ENCODE data around the gene SFXN5.
A peak's percentile ranks its signal among the peaks of the same experiment; 100 is the strongest.

Gene SFXN5

GRCh38 chr2:72969706-72970105 lies 101.8 kb downstream of the SFXN5 start:
- DNase-seq: no peak

GRCh38 chr2:72968286-72968685 lies 103.2 kb downstream of the SFXN5 start:
- no peak for DNase-seq

GRCh38 chr2:72965770-72966450 lies 105.6 kb downstream of the SFXN5 start:
- no peak for DNase-seq

- no peak for DNase-seq
Measured at GRCh38 chr2:72965016-72965415, 106.5 kb downstream of the SFXN5 start.

- DNase-seq: no peak
Measured at GRCh38 chr2:72964146-72964525, 107.4 kb downstream of the SFXN5 start.

GRCh38 chr2:72963423-72964145 lies 107.9 kb downstream of the SFXN5 start:
- DNase-seq: no peak

GRCh38 chr2:72962911-72963310 lies 108.6 kb downstream of the SFXN5 start:
- DNase-seq: no peak

GRCh38 chr2:72961853-72962468 lies 109.6 kb downstream of the SFXN5 start:
- no peak for DNase-seq

- no peak for DNase-seq
Measured at GRCh38 chr2:72961036-72961720, 110.3 kb downstream of the SFXN5 start.

GRCh38 chr2:72959995-72960981 lies 111.2 kb downstream of the SFXN5 start:
- DNase-seq: no peak

GRCh38 chr2:72959554-72959953 lies 112.0 kb downstream of the SFXN5 start:
- DNase-seq: no peak

GRCh38 chr2:72958542-72959385 lies 112.7 kb downstream of the SFXN5 start:
- DNase-seq: no peak

GRCh38 chr2:72956936-72957335 lies 114.6 kb downstream of the SFXN5 start:
- DNase-seq: peak; percentile 82

- DNase-seq: no peak
Measured at GRCh38 chr2:72956050-72956395, 115.5 kb downstream of the SFXN5 start.

GRCh38 chr2:72955228-72956049 lies 116.1 kb downstream of the SFXN5 start:
- no peak for DNase-seq

GRCh38 chr2:72954376-72955227 lies 116.9 kb downstream of the SFXN5 start:
- peak; percentile 15 for DNase-seq

GRCh38 chr2:72953976-72954375 lies 117.5 kb downstream of the SFXN5 start:
- no peak for DNase-seq

GRCh38 chr2:72953528-72953927 lies 118.0 kb downstream of the SFXN5 start:
- DNase-seq: no peak

GRCh38 chr2:72952961-72953360 lies 118.6 kb downstream of the SFXN5 start:
- DNase-seq: no peak
